ENCODE results near the gene PICALM. TPM values are rescaled to one million over a fixed set of nuclear protein-coding genes. Genes with fewer than 3 reads are reported as not detected.

PICALM gene
- total and polyA plus RNA-seq, 2 of the 13 experiments (the other 11 are each of a cell fraction or from before 2014, with no cell fraction given): 97.6 to 154 TPM

GRCh38 chr11:85930879-85931366 lies 138.0 kb downstream of the PICALM start (continued):
- TF ChIP-seq ARID3A (IDR thresholded peaks at IDR 0.05; ENCODE audit: low read depth, low read length) (peak; percentile 95), ZNF234 (CRISPR knock-in tag; conservative IDR thresholded peaks at IDR 0.05) (no peak), MIER3 (CRISPR knock-in tag; IDR thresholded peaks at IDR 0.05; ENCODE audit: borderline replicate concordance) (peak; percentile 91; the same call in 1 of the 2 replicates), ETV5 (CRISPR knock-in tag; IDR thresholded peaks at IDR 0.05; ENCODE audit: borderline replicate concordance) (peak; percentile 49; the same call in 1 of the 2 replicates), BRCA1 (CRISPR knock-in tag; IDR thresholded peaks at IDR 0.05) (peak; percentile 66; the same call in 1 of the 2 replicates), ATRX (CRISPR knock-in tag; IDR thresholded peaks at IDR 0.05; ENCODE audit: borderline replicate concordance) (no peak), NCOA2 (CRISPR knock-in tag; IDR thresholded peaks at IDR 0.05) (peak; percentile 97), SMAD3 (CRISPR knock-in tag; IDR thresholded peaks at IDR 0.05) (0 out of 2 replicates have a peak, but pooled peaks have one; percentile 49), HIVEP1 (CRISPR knock-in tag; IDR thresholded peaks at IDR 0.05) (peak; percentile 61; the same call in 1 of the 2 replicates), ZNF609 (CRISPR knock-in tag; IDR thresholded peaks at IDR 0.05; ENCODE audit: borderline replicate concordance) (peak; percentile 97), ZNF766 (CRISPR knock-in tag; IDR thresholded peaks at IDR 0.05; ENCODE audit: borderline replicate concordance) (0 out of 2 replicates have a peak, but pooled peaks have one; percentile 21), ZNF724P (CRISPR knock-in tag; IDR thresholded peaks at IDR 0.05; ENCODE audit: borderline replicate concordance) (no peak), ZNF644 (CRISPR knock-in tag; IDR thresholded peaks at IDR 0.05; ENCODE audit: low read depth) (peak; percentile 82), MIXL1 (CRISPR knock-in tag; IDR thresholded peaks at IDR 0.05) (peak; percentile 98), FOXO1 (CRISPR knock-in tag; IDR thresholded peaks at IDR 0.05) (peak; percentile 93), PHF21A (CRISPR knock-in tag; IDR thresholded peaks at IDR 0.05) (peak; percentile 79; the same call in 1 of the 2 replicates), ZNF652 (CRISPR knock-in tag; IDR thresholded peaks at IDR 0.05; ENCODE audit: borderline replicate concordance, low read depth) (peak; percentile 29; the same call in 1 of the 2 replicates), ZFP36L1 (CRISPR knock-in tag; IDR thresholded peaks at IDR 0.05) (0 out of 2 replicates have a peak, but pooled peaks have one; percentile 58), HMGXB3 (CRISPR knock-in tag; IDR thresholded peaks at IDR 0.05; ENCODE audit: borderline replicate concordance) (0 out of 2 replicates have a peak, but pooled peaks have one; percentile 42), ZNF205 (CRISPR knock-in tag; IDR thresholded peaks at IDR 0.05) (peak; percentile 73; the same call in 1 of the 2 replicates), ZNF550 (CRISPR knock-in tag; IDR thresholded peaks at IDR 0.05; ENCODE audit: borderline replicate concordance) (no peak)
